K562 (cell line): ENCODE data around the gene MARS1. TPM values are rescaled to one million over a fixed set of nuclear protein-coding genes. Genes with fewer than 3 reads are reported as not detected.

Source experiments
- ATAC-seq: fragments of 200-7000 bp; cut with Tn5 transposase; 3 replicates; pipeline ENCODE4 v1.9.1; 2020; ENCODE audit warnings: moderate library complexity
- BruUV-seq: library from RNA; stranded (reverse); fragments of 400-500 nt; replicated peaks from 2 replicates; lab custom pipeline; 2021; lab: Mats Ljungman, UMichigan
- CTCF ChIA-PET: fragments of 300-600 bp; formaldehyde crosslinking; extraction: SDS; loops from one replicate; lab custom pipeline; 2021; ENCODE audit warnings: low intra/inter-chr PET ratio; lab: Yijun Ruan, JAX
- POLR2A ChIA-PET: fragments of 300-600, 350-650 bp; sonication (Branson Sonifier 250); formaldehyde crosslinking; extraction: SDS; loops from one replicate; lab custom pipeline; 2021; ENCODE audit warnings: antibody characterized with exemption, inconsistent platforms; lab: Yijun Ruan, JAX
- DNase-seq, 4 experiments: peaks; one replicate each; pipeline versions ENCODE4 v3.0.0 to v3.0.0-alpha.2; 2011 to 2018; ENCODE audit warnings: low spot score in 3 of 4, mixed read lengths in 3 of 4; ENCODE audit errors: extremely low read depth in 1 of 4
- FAIRE-seq: peaks from 2 replicates; lab custom pipeline; 2011; peaks lifted over from hg19 to GRCh38; lab: Jason Lieb, UNC
- H2AFZ ChIP-seq: 2 replicates; pipeline ENCODE4 v1.6.0; 2011; ENCODE audit warnings: low read depth, low read length, control low read depth, inconsistent platforms
- H3K27ac ChIP-seq: fragments of 200-600 bp; 3 replicates; pipeline ENCODE4 v1.8.0; 2011; ENCODE audit warnings: low read depth, mild to moderate bottlenecking, control low read depth, inconsistent platforms, low read length, moderate library complexity, mixed read lengths; ENCODE audit errors: extremely low read depth
- H3K27me3 ChIP-seq, 2 experiments: fragments of 300-600 bp in 1 of 2; 2 replicates in 1 of 2; 3 replicates in 1 of 2; pipeline versions ENCODE4 v1.6.0 to v1.8.0; 2011; ENCODE audit warnings: inconsistent platforms in 2 of 2, low read length in 2 of 2, mild to moderate bottlenecking in 1 of 2, mixed read lengths in 1 of 2, moderate library complexity in 1 of 2; ENCODE audit not compliant: control insufficient read depth in 2 of 2, insufficient read depth in 2 of 2
- H3K36me3 ChIP-seq: fragments of 300-600 bp; 3 replicates; pipeline ENCODE4 v1.8.0; 2011; ENCODE audit warnings: mild to moderate bottlenecking, low read length, inconsistent platforms; ENCODE audit not compliant: control insufficient read depth, insufficient read depth
- H3K4me1 ChIP-seq, 2 experiments: fragments of 200-600 bp in 1 of 2; replicated peaks in 1 of 2; 2 replicates in 1 of 2; 3 replicates in 1 of 2; pipeline versions ENCODE4 v1.5.1 to v1.8.0; 2011; ENCODE audit warnings: inconsistent platforms in 2 of 2, low read length in 2 of 2, mild to moderate bottlenecking in 1 of 2, mixed read lengths in 1 of 2, moderate library complexity in 1 of 2; ENCODE audit not compliant: control insufficient read depth in 2 of 2, insufficient read depth in 2 of 2
- H3K4me2 ChIP-seq: 2 replicates; pipeline ENCODE4 v1.6.1; 2011; ENCODE audit warnings: low read length, control low read depth, inconsistent platforms, mixed read lengths; ENCODE audit not compliant: insufficient read depth
- H3K4me3 ChIP-seq: fragments of 200-600 bp; sonication (generic), shearing (Covaris generic); 2 replicates; pipeline ENCODE4 v1.5.1; 2016; ENCODE audit warnings: control low read depth, inconsistent platforms
- H3K79me2 ChIP-seq: fragments of 200-600 bp; 3 replicates; pipeline ENCODE4 v1.8.0; 2011; ENCODE audit warnings: low read length, inconsistent platforms; ENCODE audit not compliant: control insufficient read depth, insufficient read depth
- H3K9ac ChIP-seq, 2 experiments: 2 replicates each; pipeline versions ENCODE4 v1.6.0 to v1.6.1; 2011; ENCODE audit warnings: low read depth in 2 of 2, low read length in 2 of 2, control low read depth in 1 of 2, inconsistent platforms in 1 of 2, mild to moderate bottlenecking in 1 of 2, mixed read lengths in 1 of 2; ENCODE audit not compliant: insufficient read depth in 1 of 2
- H3K9me1 ChIP-seq: one replicate; pipeline ENCODE4 v1.6.0; 2011; ENCODE audit warnings: inconsistent platforms, mild to moderate bottlenecking, low read length, moderate library complexity; ENCODE audit not compliant: control insufficient read depth, insufficient read depth
- H3K9me3 ChIP-seq: replicated peaks from 2 replicates; pipeline ENCODE4 v1.5.1; 2011; ENCODE audit warnings: low read depth, low read length, inconsistent platforms; ENCODE audit not compliant: control insufficient read depth, insufficient read depth
- H4K20me1 ChIP-seq: replicated peaks from 2 replicates; pipeline ENCODE4 v1.6.1; 2011; ENCODE audit warnings: low read length, inconsistent platforms, mixed read lengths; ENCODE audit not compliant: control insufficient read depth, insufficient read depth
- ADNP ChIP-seq: fragments of 200-800 bp; sonication (Bioruptor generic); IDR thresholded peaks from 2 replicates; pipeline ENCODE4 v1.6.1; 2016; ENCODE audit warnings: missing genetic modification characterization, missing compliant biosample characterization
- BCOR ChIP-seq: fragments of 450-650 bp; IDR thresholded peaks from 2 replicates; pipeline ENCODE4 v1.6.1; 2016
- CBFA2T3 ChIP-seq: fragments of 450-650 bp; IDR thresholded peaks from 2 replicates; pipeline ENCODE4 v1.6.1; 2017
- CBX3 ChIP-seq, 2 experiments: IDR thresholded peaks; 1 replicate in 1 of 2; 2 replicates in 1 of 2; pipeline ENCODE4 v1.6.1; 2012; ENCODE audit warnings: inconsistent platforms in 2 of 2, low read length in 2 of 2, borderline replicate concordance in 1 of 2, control low read depth in 1 of 2
- CHCHD3 ChIP-seq: fragments of 250-450 bp; sonication (Bioruptor Pico); IDR thresholded peaks from 2 replicates; pipeline ENCODE4 v2.1.2; 2022; ENCODE audit warnings: mild to moderate bottlenecking
- ELF1 ChIP-seq: fragments of 200-800 bp; sonication (Bioruptor generic); IDR thresholded peaks from 2 replicates; pipeline ENCODE4 v1.6.1; 2016; ENCODE audit warnings: missing genetic modification characterization, missing compliant biosample characterization
- ESRRA ChIP-seq: fragments of 450-650 bp; IDR thresholded peaks from 2 replicates; pipeline ENCODE4 v1.6.1; 2014; ENCODE audit warnings: low read depth, mild to moderate bottlenecking, moderate library complexity, borderline replicate concordance
- HDAC2 ChIP-seq: fragments of 450-650 bp; IDR thresholded peaks from 2 replicates; pipeline ENCODE4 v1.6.1; 2016; ENCODE audit warnings: mild to moderate bottlenecking
- KAT7 ChIP-seq: sonication (generic); formaldehyde crosslinking; IDR thresholded peaks from 2 replicates; pipeline ENCODE4 v1.8.0; 2022; ENCODE audit warnings: missing genetic modification reagents, mild to moderate bottlenecking, borderline replicate concordance
- KDM1A ChIP-seq, 2 experiments: fragments of 450-650 bp; IDR thresholded peaks; 2 replicates each; pipeline ENCODE4 v1.6.1; 2016; ENCODE audit warnings: mild to moderate bottlenecking in 2 of 2
- KDM5B ChIP-seq: fragments of 200-600 bp; sonication (generic); IDR thresholded peaks from 2 replicates; pipeline ENCODE4 v1.6.1; 2012; ENCODE audit warnings: low read depth, mild to moderate bottlenecking, moderate library complexity, low read length, control low read depth, inconsistent platforms; ENCODE audit not compliant: insufficient replicate concordance
- MEF2D ChIP-seq: conservative IDR thresholded peaks from 2 replicates; pipeline ENCODE4 v1.6.1; 2016; ENCODE audit warnings: low read depth, missing genetic modification characterization, missing compliant biosample characterization
- NFRKB ChIP-seq: fragments of 450-650 bp; IDR thresholded peaks from 2 replicates; pipeline ENCODE4 v1.6.1; 2016; ENCODE audit warnings: low read depth
- RBM25 ChIP-seq: fragments of 200-400 bp; formaldehyde crosslinking; IDR thresholded peaks from 2 replicates; pipeline ENCODE4 v1.6.1; 2018; ENCODE audit warnings: low read length, low read depth, moderate library complexity; ENCODE audit not compliant: severe bottlenecking
- SAFB2 ChIP-seq: fragments of 200-400 bp; formaldehyde crosslinking; IDR thresholded peaks from 2 replicates; pipeline ENCODE4 v1.6.1; 2018; ENCODE audit warnings: borderline replicate concordance, low read length, low read depth, moderate library complexity; ENCODE audit not compliant: severe bottlenecking
- SMARCA5 ChIP-seq: fragments of 450-650 bp; IDR thresholded peaks from 2 replicates; pipeline ENCODE4 v1.6.1; 2016
- TAF1 ChIP-seq: IDR thresholded peaks from 2 replicates; pipeline ENCODE4 v1.6.1; 2011; ENCODE audit warnings: mild to moderate bottlenecking, low read length, moderate library complexity; ENCODE audit not compliant: insufficient read depth, control insufficient read depth, severe bottlenecking; ENCODE audit errors: extremely low read depth
- TEAD4 ChIP-seq, 2 experiments: sonication (generic) in 1 of 2; formaldehyde crosslinking in 1 of 2; IDR thresholded peaks; 2 replicates each; pipeline versions ENCODE4 v1.6.1 to v1.8.0; 2012 to 2022; ENCODE audit warnings: borderline replicate concordance in 1 of 2, inconsistent platforms in 1 of 2, low read length in 1 of 2, mild to moderate bottlenecking in 1 of 2, missing genetic modification reagents in 1 of 2
- XRCC5 ChIP-seq: fragments of 200-400 bp; formaldehyde crosslinking; IDR thresholded peaks from 2 replicates; pipeline ENCODE4 v1.6.1; 2017; ENCODE audit warnings: low read depth, mild to moderate bottlenecking, low read length
- ZC3H11A ChIP-seq: IDR thresholded peaks from 2 replicates; pipeline ENCODE4 v1.6.1; 2012; ENCODE audit warnings: low read depth, low read length, improper control_type of control experiment
- ZNF24 ChIP-seq: fragments of 450-650 bp; IDR thresholded peaks from 2 replicates; pipeline ENCODE4 v1.6.1; 2016
- WGBS: fragments of 100-300 bp; shearing (Covaris generic); methylation state at CpG from one replicate; pipeline ENCODE4 v1.1.6; 2016; ENCODE audit warnings: low coverage, mixed read lengths; ENCODE audit not compliant: insufficient coverage; ENCODE audit errors: missing lambda C conversion rate; 5-methylcytosine and 5-hydroxymethylcytosine counted together
- in situ Hi-C: fragments of 300-500 bp; cut with MboI; formaldehyde crosslinking; loops from 4 replicates; pipeline ENCODE4 v1.15.0; 2018; ENCODE audit warnings: inconsistent platforms, mixed read lengths
- intact Hi-C: fragments of 100-400 bp; cut with micrococcal nuclease; formaldehyde crosslinking; loops from 2 replicates; pipeline ENCODE4 v1.14.2; 2022
- polyA plus RNA-seq, 8 experiments: library from polyadenylated mRNA; depleted of rRNA in 4 of 8; stranded (reverse) in 5 of 8; unstranded in 3 of 8; fragments of >200 nt; fragmentation: Nextera tagmentation in 2 of 8; fragmentation: Illumina TruSeq in 1 of 8; extraction: Ambion mirVana in 2 of 8; extraction: Trizol in 1 of 8; gene quantifications; 2 replicates each; pipeline versions ENCODE4 v1.2.1 to v1.2.3, GENCODE V29; 2011 to 2014; ENCODE audit warnings: inconsistent platforms in 1 of 8, missing spikeins in 1 of 8
- total RNA-seq, 7 experiments: library from RNA; depleted of rRNA in 6 of 7; stranded (reverse); fragments of >200 nt in 6 of 7; fragmentation: Illumina TruSeq in 2 of 7; extraction: Trizol in 2 of 7; gene quantifications; 2 replicates each; pipeline versions ENCODE4 v1.2.1 to v1.2.3, GENCODE V29; 2011 to 2021; ENCODE audit warnings: low replicate concordance in 1 of 7

MARS1 gene
- total and polyA plus RNA-seq, 9 of the 15 experiments (the other 6 are each of a cell fraction or from before 2014, with no cell fraction given): 117 to 382 (median 220) TPM

GRCh38 chr12:57550641-57551549 lies 63.0 kb downstream of the MARS1 start:
- Histone ChIP-seq H3K9me1 (no peaks in the 10 kb centered on the region), H3K27ac (peak overlapping the region; percentile 90), H3K9me3 (no peaks in the 10 kb centered on the region), H3K4me1 (peaks cover 52 to 64% of the 10 kb centered on the region in 2 experiments), H3K27me3 (no peaks in the 10 kb centered on the region), H4K20me1 (no peaks in the 10 kb centered on the region), H3K4me2 (peak overlapping the region; percentile 89), H3K79me2 (peaks cover 64% of the 10 kb centered on the region), H2AFZ (no peak overlapping the region), H3K9ac (peak overlapping the region; percentile 72 to 90), H3K36me3 (peaks cover 13% of the 10 kb centered on the region), H3K4me3 (peak overlapping the region; percentile 69)
- ATAC-seq (no peak), FAIRE-seq (no peak), DNase-seq (no peak)
- BruUV-seq: TSS peak; percentile 39
- 36% methylated on average over 7 of the region's 7 CpGs for WGBS
- in situ Hi-C loops: no loop called here
- TF ChIP-seq TEAD4 (IDR thresholded peaks at IDR 0.05; ENCODE audit: low read length) (no peak), TEAD4 (CRISPR knock-in tag; IDR thresholded peaks at IDR 0.05; ENCODE audit: borderline replicate concordance) (no peak), SMARCA5 (0 out of 2 replicates have a peak, but pooled peaks have one; percentile 21), ESRRA (peak; percentile 96), CHCHD3 (CRISPR knock-in tag) (no peak), SAFB2 (no peak), ELF1 (tag) (no peak), ZC3H11A (no peak), KAT7 (CRISPR knock-in tag) (no peak), TAF1 (no peak), ZNF24 (0 out of 2 replicates have a peak, but pooled peaks have one; percentile 11), XRCC5 (no peak), NFRKB (0 out of 2 replicates have a peak, but pooled peaks have one; percentile 9), KDM1A (IDR thresholded peaks at IDR 0.05) (peak; percentile 82 to 93; a peak in 3 of 4 replicates), ADNP (tag) (peak; percentile 91), HDAC2 (peak; percentile 55; the same call in 1 of the 2 replicates), CBX3 (IDR thresholded peaks at IDR 0.05; ENCODE audit: borderline replicate concordance in 1 of 2, low read length in 2 of 2) (peak in 1 of 2 experiments; percentile 66; a peak in 2 of 3 replicates), CBFA2T3 (peak; percentile 22; the same call in 1 of the 2 replicates), KDM5B (peak; percentile 28), MEF2D (no peak), RBM25 (peak; percentile 93), BCOR (peak; percentile 96)
- CTCF ChIA-PET: no interaction called here
- POLR2A ChIA-PET: interaction anchor here (0.5 to 4.2 kb wide), 4 partner anchors 9 to 240 kb away, joined by 3 to 38 read pairs (median 10); partner anchors contain the start of gene DDIT3
- intact Hi-C loops: no loop called here
